K562 (cell line): ENCODE data around the gene PARD6B. TPM values are rescaled to one million over a fixed set of nuclear protein-coding genes. Genes with fewer than 3 reads are reported as not detected.

Experiments
- CHCHD3 ChIP-seq: fragments of 250-450 bp; sonication (Bioruptor Pico); IDR thresholded peaks from 2 replicates; pipeline ENCODE4 v2.1.2; 2022; ENCODE audit warnings: mild to moderate bottlenecking
- CTBP1 ChIP-seq: fragments of 450-650 bp; IDR thresholded peaks from 2 replicates; pipeline ENCODE4 v1.6.1; 2016; ENCODE audit warnings: borderline replicate concordance
- FOXK1 ChIP-seq: sonication (generic); formaldehyde crosslinking; IDR thresholded peaks from 2 replicates; pipeline ENCODE4 v1.8.0; 2022; ENCODE audit warnings: missing genetic modification reagents, mild to moderate bottlenecking, borderline replicate concordance
- HOXB6 ChIP-seq: fragments of 250-450 bp; sonication (Bioruptor Pico); IDR thresholded peaks from 2 replicates; pipeline ENCODE4 v1.5.1; 2022; ENCODE audit warnings: mild to moderate bottlenecking, borderline replicate concordance
- MBD2 ChIP-seq: sonication (generic); IDR thresholded peaks from 2 replicates; pipeline ENCODE4 v1.6.1; 2016; ENCODE audit warnings: low read depth, borderline replicate concordance
- MCM3 ChIP-seq: fragments of 450-650 bp; IDR thresholded peaks from 2 replicates; pipeline ENCODE4 v1.6.1; 2016
- PRMT5 ChIP-seq: sonication (generic); formaldehyde crosslinking; IDR thresholded peaks from 2 replicates; pipeline ENCODE4 v1.5.0; 2020; ENCODE audit warnings: missing genetic modification reagents
- PYGO2 ChIP-seq: fragments of 450-650 bp; IDR thresholded peaks from 2 replicates; pipeline ENCODE4 v1.6.1; 2016; ENCODE audit warnings: mild to moderate bottlenecking, missing genetic modification characterization, moderate library complexity, missing compliant biosample characterization
- SMAD4 ChIP-seq: fragments of 250-450 bp; sonication (Bioruptor Pico); conservative IDR thresholded peaks from 2 replicates; pipeline ENCODE4 v1.8.0; 2021; ENCODE audit warnings: inconsistent platforms, mild to moderate bottlenecking, moderate library complexity
- SRF ChIP-seq, 2 experiments: fragments of 250-450, 450-650 bp in 1 of 2; sonication (Bioruptor Pico) in 1 of 2; sonication (generic) in 1 of 2; formaldehyde crosslinking; IDR thresholded peaks; 2 replicates each; pipeline versions ENCODE4 v1.5.0 to v1.5.1; 2020 to 2022; ENCODE audit warnings: mild to moderate bottlenecking in 1 of 2, missing genetic modification reagents in 1 of 2
- TFAP4 ChIP-seq: sonication (generic); formaldehyde crosslinking; IDR thresholded peaks from 2 replicates; pipeline ENCODE4 v1.8.0; 2022; ENCODE audit warnings: missing genetic modification reagents, mild to moderate bottlenecking, moderate library complexity, borderline replicate concordance
- TRIM28 ChIP-seq: fragments of 450-650 bp; IDR thresholded peaks from 2 replicates; pipeline ENCODE4 v1.6.1; 2017
- U2AF1 ChIP-seq: fragments of 200-400 bp; formaldehyde crosslinking; optimal IDR thresholded peaks from 2 replicates; pipeline ENCODE3; 2017; ENCODE audit warnings: mild to moderate bottlenecking, low read depth, low read length, moderate library complexity
- XRCC5 ChIP-seq: fragments of 200-400 bp; formaldehyde crosslinking; IDR thresholded peaks from 2 replicates; pipeline ENCODE4 v1.6.1; 2017; ENCODE audit warnings: low read depth, mild to moderate bottlenecking, low read length
- ZNF124 ChIP-seq: sonication (generic); formaldehyde crosslinking; IDR thresholded peaks from 2 replicates; pipeline ENCODE4 v1.8.1; 2022; ENCODE audit warnings: missing genetic modification reagents
- ZNF274 ChIP-seq: IDR thresholded peaks from 2 replicates; pipeline ENCODE4 v1.6.1; 2011; ENCODE audit warnings: low read depth, mild to moderate bottlenecking, low read length, moderate library complexity, borderline replicate concordance
- ZNF41 ChIP-seq: fragments of 250-450 bp; sonication (Bioruptor Pico); conservative IDR thresholded peaks from 2 replicates; pipeline ENCODE4 v1.4.0; 2020; ENCODE audit warnings: mild to moderate bottlenecking
- ZNF436 ChIP-seq: fragments of 250-450, 450-650 bp; sonication (Bioruptor Pico); formaldehyde crosslinking; IDR thresholded peaks from 2 replicates; pipeline ENCODE4 v1.7.0; 2020; ENCODE audit warnings: mild to moderate bottlenecking
- polyA plus RNA-seq, 8 experiments: library from polyadenylated mRNA; depleted of rRNA in 4 of 8; stranded (reverse) in 5 of 8; unstranded in 3 of 8; fragments of >200 nt; fragmentation: Nextera tagmentation in 2 of 8; fragmentation: Illumina TruSeq in 1 of 8; extraction: Ambion mirVana in 2 of 8; extraction: Trizol in 1 of 8; gene quantifications; 2 replicates each; pipeline versions ENCODE4 v1.2.1 to v1.2.3, GENCODE V29; 2011 to 2014; ENCODE audit warnings: inconsistent platforms in 1 of 8, missing spikeins in 1 of 8
- total RNA-seq, 7 experiments: library from RNA; depleted of rRNA in 6 of 7; stranded (reverse); fragments of >200 nt in 6 of 7; fragmentation: Illumina TruSeq in 2 of 7; extraction: Trizol in 2 of 7; gene quantifications; 2 replicates each; pipeline versions ENCODE4 v1.2.1 to v1.2.3, GENCODE V29; 2011 to 2021; ENCODE audit warnings: low replicate concordance in 1 of 7
- TF ChIP-seq, protein P1 (sequence below), 2 experiments: IDR thresholded peaks; 2 replicates each; pipeline ENCODE4 v1.6.1; 2011; ENCODE audit warnings: borderline replicate concordance in 1 of 2, control low read depth in 1 of 2, low read depth in 1 of 2, low read length in 1 of 2, mild to moderate bottlenecking in 1 of 2, mixed read lengths in 1 of 2, moderate library complexity in 1 of 2; ENCODE audit not compliant: insufficient read depth in 1 of 2, insufficient read length in 1 of 2, poor library complexity in 1 of 2, severe bottlenecking in 1 of 2; ENCODE audit errors: extremely low read depth in 1 of 2
- TF ChIP-seq, protein P2 (sequence below), 2 experiments: fragments of 450-650 bp; conservative IDR thresholded peaks; 2 replicates each; pipeline ENCODE4 v1.6.1; 2017; ENCODE audit warnings: mild to moderate bottlenecking in 2 of 2, moderate library complexity in 2 of 2
- TF ChIP-seq, protein P3 (sequence below), 2 experiments: IDR thresholded peaks in 1 of 2; conservative IDR thresholded peaks in 1 of 2; 2 replicates each; pipeline ENCODE4 v1.6.1; 2016; ENCODE audit warnings: low read depth in 2 of 2, mild to moderate bottlenecking in 1 of 2, missing compliant biosample characterization in 1 of 2, missing genetic modification characterization in 1 of 2, moderate library complexity in 1 of 2

The PARD6B gene
- total and polyA plus RNA-seq, 9 of the 15 experiments (the other 6 are each of a cell fraction or from before 2014, with no cell fraction given): 1.7 to 12.3 (median 5.5) TPM

DNA sequence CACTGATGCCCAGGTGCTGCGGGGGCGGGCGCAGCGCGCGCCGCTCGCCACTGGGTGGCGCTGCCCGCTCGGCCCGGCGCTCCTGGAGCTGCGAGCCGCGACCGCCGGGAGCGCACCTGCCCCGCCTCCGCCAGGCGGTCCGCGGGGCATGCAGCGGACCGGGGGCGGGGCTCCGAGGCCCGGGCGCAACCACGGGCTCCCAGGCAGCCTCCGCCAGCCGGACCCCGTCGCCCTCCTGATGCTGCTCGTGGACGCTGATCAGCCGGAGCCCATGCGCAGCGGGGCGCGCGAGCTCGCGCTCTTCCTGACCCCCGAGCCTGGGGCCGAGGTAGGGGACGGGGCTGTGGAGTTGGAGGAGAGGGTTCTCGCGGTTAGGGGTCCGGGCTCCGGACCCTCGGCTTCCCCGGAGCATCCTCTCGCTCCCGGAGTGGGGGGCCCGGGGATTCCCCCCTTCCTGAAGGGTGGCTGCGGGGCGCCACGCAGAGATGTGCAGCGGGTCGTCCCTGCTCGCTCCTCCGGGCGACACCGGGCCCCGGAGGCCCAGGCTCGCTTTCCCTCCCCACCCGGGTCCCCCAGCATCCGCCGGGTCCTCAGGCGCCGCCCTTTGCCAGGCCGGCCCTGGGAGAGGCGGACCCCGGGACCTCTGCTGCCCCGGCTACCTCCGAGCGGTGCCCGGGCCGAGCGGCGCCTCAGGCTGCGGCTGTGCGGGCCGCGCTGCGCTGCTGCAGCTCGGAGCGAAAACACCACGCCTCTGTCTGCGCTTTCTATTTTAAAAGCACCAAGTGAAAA, 63.7 kb downstream of the PARD6B start, which contains the start of gene BCAS4 (continued):
- TF ChIP-seq TFAP4 (CRISPR knock-in tag) (no peak), TRIM28 (no peak), XRCC5 (no peak), ZNF124 (no peak), MCM3 (no peak), CHCHD3 (CRISPR knock-in tag) (no peak), HOXB6 (no peak), SRF (CRISPR knock-in tag; IDR thresholded peaks at IDR 0.05) (no peak), CTBP1 (peak; percentile 91; the same call in 1 of the 2 replicates), ZNF436 (CRISPR knock-in tag) (peak; percentile 85), SMAD4 (CRISPR knock-in tag) (peak; percentile 45), U2AF1 (no peak), PRMT5 (CRISPR knock-in tag) (no peak), ZNF41 (CRISPR knock-in tag) (no peak), ZNF274 (no peak), MBD2 (no peak), PYGO2 (tag) (no peak), FOXK1 (no peak)
- TF ChIP-seq, protein P1, sequence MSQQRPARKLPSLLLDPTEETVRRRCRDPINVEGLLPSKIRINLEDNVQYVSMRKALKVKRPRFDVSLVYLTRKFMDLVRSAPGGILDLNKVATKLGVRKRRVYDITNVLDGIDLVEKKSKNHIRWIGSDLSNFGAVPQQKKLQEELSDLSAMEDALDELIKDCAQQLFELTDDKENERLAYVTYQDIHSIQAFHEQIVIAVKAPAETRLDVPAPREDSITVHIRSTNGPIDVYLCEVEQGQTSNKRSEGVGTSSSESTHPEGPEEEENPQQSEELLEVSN (IDR thresholded peaks at IDR 0.05; ENCODE audit: borderline replicate concordance in 1 of 2, extremely low read depth in 1 of 2, insufficient read depth in 1 of 2, insufficient read length in 1 of 2, low read depth in 1 of 2, low read length in 1 of 2, poor library complexity in 1 of 2, severe bottlenecking in 1 of 2): peak in 1 of 2 experiments; percentile 75
- TF ChIP-seq, protein P2, sequence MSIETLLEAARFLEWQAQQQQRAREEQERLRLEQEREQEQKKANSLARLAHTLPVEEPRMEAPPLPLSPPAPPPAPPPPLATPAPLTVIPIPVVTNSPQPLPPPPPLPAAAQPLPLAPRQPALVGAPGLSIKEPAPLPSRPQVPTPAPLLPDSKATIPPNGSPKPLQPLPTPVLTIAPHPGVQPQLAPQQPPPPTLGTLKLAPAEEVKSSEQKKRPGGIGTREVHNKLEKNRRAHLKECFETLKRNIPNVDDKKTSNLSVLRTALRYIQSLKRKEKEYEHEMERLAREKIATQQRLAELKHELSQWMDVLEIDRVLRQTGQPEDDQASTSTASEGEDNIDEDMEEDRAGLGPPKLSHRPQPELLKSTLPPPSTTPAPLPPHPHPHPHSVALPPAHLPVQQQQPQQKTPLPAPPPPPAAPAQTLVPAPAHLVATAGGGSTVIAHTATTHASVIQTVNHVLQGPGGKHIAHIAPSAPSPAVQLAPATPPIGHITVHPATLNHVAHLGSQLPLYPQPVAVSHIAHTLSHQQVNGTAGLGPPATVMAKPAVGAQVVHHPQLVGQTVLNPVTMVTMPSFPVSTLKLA (conservative IDR thresholded peaks at IDR 0.05): no peak
- TF ChIP-seq, protein P3, sequence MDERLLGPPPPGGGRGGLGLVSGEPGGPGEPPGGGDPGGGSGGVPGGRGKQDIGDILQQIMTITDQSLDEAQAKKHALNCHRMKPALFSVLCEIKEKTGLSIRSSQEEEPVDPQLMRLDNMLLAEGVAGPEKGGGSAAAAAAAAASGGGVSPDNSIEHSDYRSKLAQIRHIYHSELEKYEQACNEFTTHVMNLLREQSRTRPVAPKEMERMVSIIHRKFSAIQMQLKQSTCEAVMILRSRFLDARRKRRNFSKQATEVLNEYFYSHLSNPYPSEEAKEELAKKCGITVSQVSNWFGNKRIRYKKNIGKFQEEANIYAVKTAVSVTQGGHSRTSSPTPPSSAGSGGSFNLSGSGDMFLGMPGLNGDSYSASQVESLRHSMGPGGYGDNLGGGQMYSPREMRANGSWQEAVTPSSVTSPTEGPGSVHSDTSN (CRISPR knock-in tag; IDR thresholded peaks at IDR 0.05; ENCODE audit: low read depth): no peak
- TF ChIP-seq, protein P3 (tag; conservative IDR thresholded peaks at IDR 0.05; ENCODE audit: low read depth): no peak
